ENCODE data around the gene TMEM205. TPM values are rescaled to one million over a fixed set of nuclear protein-coding genes. Genes with fewer than 3 reads are reported as not detected.

The TMEM205 gene
- total and polyA plus RNA-seq, 2 of the 13 experiments (the other 11 are each of a cell fraction or from before 2014, with no cell fraction given): 45.5 to 98.7 TPM

DNA sequence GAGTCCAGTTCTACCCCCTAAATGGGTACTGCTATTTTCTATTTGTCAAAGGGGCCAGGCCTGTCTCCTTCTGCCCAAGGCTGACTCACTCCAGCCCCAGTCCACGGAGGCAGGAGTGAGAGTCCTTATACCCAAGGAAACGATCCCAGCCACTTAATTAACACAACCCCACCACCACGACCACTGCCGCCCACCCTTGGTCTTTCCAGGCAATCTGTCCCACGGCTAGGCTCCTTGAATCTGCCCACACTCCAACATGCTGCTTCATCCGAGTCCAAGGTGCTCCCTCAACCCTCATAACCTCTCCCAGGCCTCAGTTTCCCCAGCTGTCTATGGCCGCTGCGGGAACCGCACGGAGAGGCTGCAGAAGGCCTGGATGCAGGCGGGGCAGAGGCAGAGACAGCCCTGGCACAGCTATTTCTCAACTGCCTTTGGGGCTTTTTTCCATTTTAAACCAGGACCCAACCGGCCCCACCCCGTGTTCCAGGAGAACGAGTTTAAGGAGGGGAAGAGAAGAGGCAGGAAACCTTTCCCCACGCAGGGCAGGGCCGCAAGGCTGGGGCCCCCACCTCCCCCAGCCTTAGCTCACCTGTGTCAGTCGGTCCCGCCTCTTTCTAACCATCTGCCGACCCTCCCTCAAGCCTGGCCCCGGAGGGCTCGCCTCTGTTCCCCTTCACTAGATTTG is 7.4 kb downstream of the TMEM205 start:
- no peak for FAIRE-seq
- intact Hi-C loops (cut with micrococcal nuclease; ENCODE audit: unreplicated experiment) (no loop called here), in situ Hi-C loops (cut with HindIII; ENCODE audit: extremely low pct_ligation_motif_present, low pct_unique_long_range_greater_than_20kb) (no loop called here)
- peak overlapping the region; percentile 61; the same call in 1 of the 2 replicates for H3K9ac ChIP-seq (ENCODE audit: insufficient read depth, low read depth, low read length)
- no peak overlapping the region for H3K27ac ChIP-seq (ENCODE audit: extremely low read length, insufficient read depth, low read length)
- no peaks in the 10 kb centered on the region for H4K20me1 ChIP-seq (ENCODE audit: insufficient read depth, low read length)
- no peaks in the 10 kb centered on the region for H3K9me3 ChIP-seq (ENCODE audit: low read length)
- TSS peak; percentile 53 for BruUV-seq (replicated peaks)
- H3K79me2 ChIP-seq (ENCODE audit: insufficient read depth, low read length): no peaks in the 10 kb centered on the region
- POLR2A ChIA-PET: interaction anchor here (2.7 kb wide), 1 partner anchor 36 kb away, joined by 17 read pairs; the partner anchor contains the start of gene SWSAP1
- 13% methylated on average over 20 of the region's 21 CpGs for WGBS (ENCODE audit: low lambda C conversion rate)
- CTCF ChIA-PET (ENCODE audit: low intra/inter-chr PET ratio, low total read pairs): no interaction called here
- peak; percentile 13 for ATAC-seq
- TF ChIP-seq, protein P1, sequence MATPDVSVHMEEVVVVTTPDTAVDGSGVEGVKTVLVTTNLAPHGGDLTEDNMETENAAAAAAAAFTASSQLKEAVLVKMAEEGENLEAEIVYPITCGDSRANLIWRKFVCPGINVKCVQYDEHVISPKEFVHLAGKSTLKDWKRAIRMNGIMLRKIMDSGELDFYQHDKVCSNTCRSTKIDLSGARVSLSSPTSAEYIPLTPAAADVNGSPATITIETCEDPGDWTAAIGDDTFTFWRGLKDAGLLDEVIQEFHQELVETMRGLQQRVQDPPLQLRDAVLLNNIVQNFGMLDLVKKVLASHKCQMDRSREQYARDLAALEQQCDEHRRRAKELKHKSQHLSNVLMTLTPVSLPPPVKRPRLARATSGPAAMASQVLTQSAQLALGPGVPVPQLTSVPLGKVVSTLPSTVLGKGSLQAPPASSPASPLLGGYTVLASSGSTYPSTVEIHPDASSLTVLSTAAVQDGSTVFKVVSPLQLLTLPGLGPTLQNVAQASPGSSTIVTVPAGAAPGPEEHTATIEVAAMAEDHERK (CRISPR knock-in tag; IDR thresholded peaks at IDR 0.05; ENCODE audit: low read depth): no peak
- 0 out of 2 replicates have a peak, but pooled peaks have one; percentile 7 for TF ChIP-seq FOSL2 (CRISPR knock-in tag; IDR thresholded peaks at IDR 0.05)
- TF ChIP-seq ZNF546 (CRISPR knock-in tag; conservative IDR thresholded peaks at IDR 0.05): 0 out of 2 replicates have a peak, but pooled peaks have one; percentile 19
- peak; percentile 3 for TF ChIP-seq YY1 (IDR thresholded peaks at IDR 0.05; ENCODE audit: insufficient read depth, insufficient replicate concordance, low read depth, low read length)
- peak; percentile 7; the same call in 1 of the 2 replicates for TF ChIP-seq ATF7-NPFF (CRISPR knock-in tag; IDR thresholded peaks at IDR 0.05; ENCODE audit: low read depth)
- TF ChIP-seq, protein P2, sequence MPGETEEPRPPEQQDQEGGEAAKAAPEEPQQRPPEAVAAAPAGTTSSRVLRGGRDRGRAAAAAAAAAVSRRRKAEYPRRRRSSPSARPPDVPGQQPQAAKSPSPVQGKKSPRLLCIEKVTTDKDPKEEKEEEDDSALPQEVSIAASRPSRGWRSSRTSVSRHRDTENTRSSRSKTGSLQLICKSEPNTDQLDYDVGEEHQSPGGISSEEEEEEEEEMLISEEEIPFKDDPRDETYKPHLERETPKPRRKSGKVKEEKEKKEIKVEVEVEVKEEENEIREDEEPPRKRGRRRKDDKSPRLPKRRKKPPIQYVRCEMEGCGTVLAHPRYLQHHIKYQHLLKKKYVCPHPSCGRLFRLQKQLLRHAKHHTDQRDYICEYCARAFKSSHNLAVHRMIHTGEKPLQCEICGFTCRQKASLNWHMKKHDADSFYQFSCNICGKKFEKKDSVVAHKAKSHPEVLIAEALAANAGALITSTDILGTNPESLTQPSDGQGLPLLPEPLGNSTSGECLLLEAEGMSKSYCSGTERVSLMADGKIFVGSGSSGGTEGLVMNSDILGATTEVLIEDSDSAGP (CRISPR knock-in tag; IDR thresholded peaks at IDR 0.05; ENCODE audit: borderline replicate concordance): peak; percentile 7; the same call in 1 of the 2 replicates
- peak overlapping the region; percentile 67 to 81 (median 81) for H3K4me3 ChIP-seq (replicated peaks in 1 of 3; ENCODE audit: insufficient read depth in 1 of 3, low read depth in 2 of 3, low read length in 3 of 3)
- H2AFZ ChIP-seq (ENCODE audit: low read length): no peak overlapping the region
- H3K27me3 ChIP-seq (ENCODE audit: control insufficient read depth in 1 of 2, insufficient read depth in 2 of 2, low read length in 2 of 2): no peaks in the 10 kb centered on the region
- peak overlapping the region; percentile 97 for H3K4me2 ChIP-seq (ENCODE audit: low read depth, low read length)
- H3K4me1 ChIP-seq (ENCODE audit: insufficient read depth, low read length): peaks cover 27% of the 10 kb centered on the region
- peaks cover 0 to 2% of the 10 kb centered on the region in 2 experiments; a peak in 1 of 5 replicates for H3K36me3 ChIP-seq (replicated peaks in 1 of 2; ENCODE audit: control insufficient read depth in 1 of 2, insufficient read depth in 2 of 2, low read length in 2 of 2)
- DNase-seq (ENCODE audit: low spot score): no peak
